Urothelium cell line (cell line): ENCODE results near the gene BRSK2.

ENCODE experiments used
- DNase-seq: peaks from one replicate; pipeline ENCODE4 v3.0.0; 2011; ENCODE audit warnings: low spot score, mixed read lengths
- FAIRE-seq: peaks from 2 replicates; lab custom pipeline; 2011; peaks lifted over from hg19 to GRCh38; lab: Jason Lieb, UNC

Gene BRSK2

GRCh38 chr11:1478011-1478410 lies 88.3 kb downstream of the BRSK2 start:
- DNase-seq (no peak), FAIRE-seq (no peak)

- FAIRE-seq = no peak
- no peak for DNase-seq
These were observed 88.8 kb downstream of the BRSK2 start for GRCh38 chr11:1478544-1478943.

- no peak for DNase-seq
- FAIRE-seq = no peak
These were observed 89.4 kb downstream of the BRSK2 start for GRCh38 chr11:1479006-1479677.

DNA sequence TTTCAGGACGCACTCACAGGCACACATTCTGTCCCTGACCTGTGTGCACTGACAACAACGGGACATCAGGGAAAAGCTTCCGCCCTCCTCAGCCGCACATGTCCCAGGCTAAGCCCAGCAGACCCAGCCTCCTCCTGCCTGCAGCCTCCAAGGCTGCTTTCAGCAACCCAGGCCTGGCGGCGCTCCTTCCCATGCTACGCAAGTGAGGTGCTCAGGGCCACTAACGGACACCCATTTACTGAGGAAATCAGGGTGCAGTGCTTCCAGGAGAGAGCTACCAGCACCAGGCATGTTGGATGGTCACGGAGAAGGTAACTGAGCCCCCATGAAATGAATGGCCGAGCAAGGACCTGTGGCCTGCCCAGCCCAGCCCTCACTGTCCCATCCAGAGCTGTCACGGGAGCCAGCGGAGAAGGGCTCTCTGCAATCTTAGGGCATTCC lies 90.0 kb downstream of the BRSK2 start:
- FAIRE-seq = no peak

DNA sequence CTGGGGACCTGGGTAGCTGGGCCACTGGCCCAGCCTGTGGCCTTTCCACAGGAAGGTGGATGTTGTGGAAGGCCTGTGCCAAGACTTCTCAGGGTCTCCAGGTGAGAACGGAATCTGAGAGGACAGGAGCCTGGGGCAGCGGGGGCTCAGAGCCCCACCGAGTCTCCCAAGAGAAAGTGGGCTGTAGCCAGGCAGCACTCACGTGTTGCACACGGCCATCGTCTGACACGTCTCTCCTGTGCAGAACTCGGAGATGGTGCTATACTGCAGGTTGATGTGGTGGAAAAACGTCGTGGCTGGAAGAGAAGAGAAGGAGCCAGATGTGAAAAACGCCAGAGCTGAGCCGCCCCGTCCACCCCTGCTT lies 90.4 kb downstream of the BRSK2 start:
- FAIRE-seq (no peak), DNase-seq (no peak)

More for the DNA sequence above, 90.0 kb downstream of the BRSK2 start:
- no peak for DNase-seq

- no peak for FAIRE-seq
- no peak for DNase-seq
These were observed 91.1 kb downstream of the BRSK2 start for GRCh38 chr11:1480555-1481482.

DNA sequence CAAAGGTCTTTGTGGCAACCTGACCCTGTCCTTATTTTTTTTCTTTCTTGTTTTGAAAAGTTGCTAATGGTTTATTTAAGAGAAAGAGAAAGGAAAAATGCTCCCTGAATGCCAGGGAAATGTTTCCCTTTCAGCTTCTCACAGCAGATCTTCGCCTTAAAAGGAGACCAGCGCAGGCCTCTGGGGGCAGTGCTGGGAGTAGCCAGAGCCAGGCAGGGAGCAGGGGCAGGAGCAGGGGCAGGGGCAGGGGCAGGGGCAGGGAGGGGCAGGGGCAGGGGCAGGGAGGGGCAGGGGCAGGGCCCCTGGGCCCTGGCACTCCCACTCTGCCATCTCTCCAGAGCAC lies 91.7 kb downstream of the BRSK2 start:
- FAIRE-seq (no peak), DNase-seq (no peak)

DNA sequence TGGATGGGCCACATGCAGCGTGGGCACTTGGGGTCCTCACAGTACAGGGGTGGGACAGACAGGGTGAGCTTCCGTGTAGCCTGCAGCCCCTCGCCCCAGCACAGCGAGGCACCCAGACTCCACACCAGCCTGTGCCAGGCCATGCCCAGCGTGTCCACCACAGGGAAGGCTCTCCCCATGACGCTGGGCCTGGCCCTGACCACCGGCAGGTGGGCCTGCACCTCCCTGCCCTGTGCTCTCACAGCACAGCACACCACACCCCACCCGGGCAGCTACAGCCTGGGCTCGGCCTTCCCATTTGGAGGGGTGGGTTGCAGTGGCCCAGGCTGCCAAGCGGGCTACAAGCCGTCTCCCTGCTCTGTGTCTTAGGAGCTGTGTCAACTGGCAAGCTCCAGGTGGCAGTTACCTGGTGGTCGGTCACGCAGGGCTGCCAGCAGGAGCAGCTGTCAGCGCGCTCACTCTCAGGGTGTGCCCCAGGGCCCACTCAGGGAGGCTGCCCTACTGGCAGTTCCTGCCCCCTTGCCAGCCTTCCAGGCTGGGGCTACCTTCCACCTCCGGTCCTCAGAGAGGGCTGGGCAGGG lies 92.2 kb downstream of the BRSK2 start:
- FAIRE-seq = no peak

DNA sequence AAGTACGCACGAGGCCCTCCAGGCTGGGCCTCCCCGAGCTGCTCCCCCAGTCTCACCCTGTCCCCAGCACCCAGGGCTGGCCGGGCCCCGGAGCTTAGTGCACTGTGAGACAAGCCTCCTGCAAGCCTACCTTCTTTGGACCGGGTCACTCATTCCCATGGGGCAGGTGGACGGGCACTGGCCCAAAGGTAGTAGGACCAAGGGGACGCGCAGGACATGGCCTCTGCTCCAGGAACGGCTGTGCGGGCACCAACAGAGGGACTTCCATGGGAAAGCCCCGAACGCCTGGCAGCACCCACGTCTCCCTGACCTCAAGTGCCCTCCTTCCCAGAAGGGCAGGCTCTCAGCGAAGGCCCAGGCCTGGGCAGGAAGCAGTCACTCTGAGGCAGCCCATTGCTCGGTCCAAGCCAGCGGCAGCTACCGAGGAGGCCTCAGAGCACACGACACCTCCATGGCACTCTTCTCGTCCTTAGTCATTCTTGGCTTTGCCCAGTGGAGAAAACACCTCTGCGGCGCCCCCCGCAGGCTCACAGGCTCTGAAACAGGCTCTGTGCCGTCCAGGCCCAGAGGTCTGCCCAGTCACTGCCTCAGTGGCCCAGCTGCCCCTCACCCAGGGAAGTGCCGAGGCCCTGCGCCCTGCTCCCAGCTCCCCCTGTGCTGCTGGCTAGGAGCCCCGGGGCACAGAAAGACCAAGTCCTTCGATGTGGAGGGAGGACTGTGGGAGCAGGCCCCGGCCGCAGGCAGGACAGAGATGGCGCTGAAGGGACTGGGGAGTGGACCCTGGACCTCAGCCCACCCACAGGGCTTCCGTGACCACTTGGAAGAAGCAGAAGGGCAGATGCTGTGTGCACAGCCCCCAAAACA lies 93.1 kb downstream of the BRSK2 start:
- DNase-seq (no peak), FAIRE-seq (no peak)

More for the DNA sequence above, 92.2 kb downstream of the BRSK2 start:
- no peak for DNase-seq

- DNase-seq (no peak), FAIRE-seq (no peak)
These were observed 93.8 kb downstream of the BRSK2 start for GRCh38 chr11:1483445-1483961.

GRCh38 chr11:1484061-1484671 lies 94.4 kb downstream of the BRSK2 start:
- DNase-seq (no peak), FAIRE-seq (no peak)

DNA sequence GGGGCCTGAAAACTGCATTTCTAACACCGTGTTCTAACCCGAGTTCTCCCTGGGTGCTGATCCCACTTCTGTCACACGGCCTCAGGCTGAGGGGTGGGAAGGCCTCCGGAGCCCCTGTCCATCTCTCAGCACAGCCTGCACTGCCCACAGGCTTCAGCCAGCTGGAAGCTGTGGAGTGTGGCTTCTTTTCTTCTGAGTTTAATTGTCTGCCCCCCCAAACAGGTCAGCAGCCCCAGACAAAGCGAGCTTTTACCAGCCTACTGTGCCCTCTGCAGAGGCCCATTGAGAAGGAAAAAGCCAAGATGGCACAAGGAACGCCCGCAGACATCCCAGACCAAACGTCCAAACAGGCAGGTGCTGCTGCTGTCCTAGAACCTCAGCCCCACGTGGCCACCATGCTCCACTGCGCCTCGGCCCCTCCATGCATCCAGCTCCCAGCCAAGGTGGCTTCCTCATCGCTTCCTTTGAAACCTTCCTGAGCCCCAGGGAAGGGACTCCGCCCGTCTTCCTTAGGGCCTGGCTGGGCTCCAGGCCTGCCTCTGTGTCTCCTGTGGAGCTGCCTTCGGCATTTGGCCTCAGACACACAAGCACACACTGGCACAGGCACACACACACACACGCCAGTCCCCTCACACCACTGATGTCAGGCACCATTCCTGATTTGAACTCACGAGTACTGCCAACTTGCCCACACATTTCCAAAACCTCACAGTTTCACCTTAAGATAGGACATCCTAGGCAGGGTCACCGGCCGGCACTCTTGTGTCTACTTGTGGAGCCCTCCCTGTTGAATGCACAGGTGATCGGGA lies 95.2 kb downstream of the BRSK2 start:
- DNase-seq (peak; percentile 7), FAIRE-seq (no peak)

DNA sequence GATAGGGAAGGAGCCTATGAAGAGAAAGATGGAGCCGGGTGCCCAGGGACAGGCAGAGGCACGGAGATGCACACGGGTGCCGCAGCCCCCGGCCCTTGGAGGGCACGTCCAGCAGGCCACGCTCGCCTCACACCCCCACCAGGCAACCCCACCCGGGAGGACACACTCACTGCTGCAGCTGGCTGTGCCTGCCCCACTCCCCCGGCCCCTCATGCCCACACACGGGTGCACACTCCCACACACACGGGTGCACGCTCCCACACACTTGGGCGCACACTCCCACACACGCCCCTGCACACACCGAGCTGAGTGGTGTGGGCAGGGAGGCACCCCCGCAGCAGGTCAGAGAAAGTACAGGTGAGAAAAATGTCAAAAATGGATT lies 95.8 kb downstream of the BRSK2 start:
- DNase-seq (no peak), FAIRE-seq (no peak)

DNA sequence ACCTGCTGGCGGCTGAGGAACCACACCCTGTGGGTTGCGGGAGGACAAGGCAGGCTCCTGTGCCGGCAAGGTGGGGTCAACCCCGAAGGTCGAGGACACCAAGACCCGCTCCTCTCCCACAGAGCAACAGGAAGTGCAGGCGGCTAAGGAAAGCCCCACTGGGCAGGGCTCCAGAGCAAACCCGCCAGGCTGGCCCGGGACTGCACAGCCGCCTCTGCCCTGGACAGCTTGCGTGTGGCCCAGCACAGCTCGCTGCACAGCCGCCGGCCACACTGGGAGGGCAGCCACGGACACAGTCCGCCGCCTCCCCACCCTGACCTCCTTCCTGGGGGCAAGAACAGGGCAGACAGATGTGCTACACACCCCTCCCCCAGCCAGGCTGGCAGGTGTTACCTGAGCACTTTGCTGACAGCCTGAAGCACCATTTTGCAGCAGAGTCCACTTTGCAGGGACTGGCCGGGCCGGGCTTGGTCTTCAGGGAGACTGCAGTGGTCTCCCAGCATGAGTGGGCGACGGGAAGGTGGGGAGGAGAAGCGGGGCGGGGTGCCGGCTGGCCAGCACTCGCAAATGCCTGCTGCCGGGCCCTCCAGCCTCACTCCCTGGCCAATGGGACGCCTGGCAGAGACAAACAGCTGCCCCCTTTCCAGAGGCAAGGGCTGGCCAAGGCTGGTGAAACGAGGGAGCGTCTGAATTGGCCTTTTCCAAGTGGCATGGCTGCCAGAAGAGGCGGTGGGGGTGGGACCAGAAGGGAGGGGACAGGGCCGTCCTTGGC lies 96.5 kb downstream of the BRSK2 start, which contains the start of gene MOB2:
Gene MOB2, minus strand, starts transcription at position 726 of the 772 bp plus-strand sequence. Its CDS starts 223 bp downstream, at position 503.
- no peak for DNase-seq
- FAIRE-seq = no peak

DNA sequence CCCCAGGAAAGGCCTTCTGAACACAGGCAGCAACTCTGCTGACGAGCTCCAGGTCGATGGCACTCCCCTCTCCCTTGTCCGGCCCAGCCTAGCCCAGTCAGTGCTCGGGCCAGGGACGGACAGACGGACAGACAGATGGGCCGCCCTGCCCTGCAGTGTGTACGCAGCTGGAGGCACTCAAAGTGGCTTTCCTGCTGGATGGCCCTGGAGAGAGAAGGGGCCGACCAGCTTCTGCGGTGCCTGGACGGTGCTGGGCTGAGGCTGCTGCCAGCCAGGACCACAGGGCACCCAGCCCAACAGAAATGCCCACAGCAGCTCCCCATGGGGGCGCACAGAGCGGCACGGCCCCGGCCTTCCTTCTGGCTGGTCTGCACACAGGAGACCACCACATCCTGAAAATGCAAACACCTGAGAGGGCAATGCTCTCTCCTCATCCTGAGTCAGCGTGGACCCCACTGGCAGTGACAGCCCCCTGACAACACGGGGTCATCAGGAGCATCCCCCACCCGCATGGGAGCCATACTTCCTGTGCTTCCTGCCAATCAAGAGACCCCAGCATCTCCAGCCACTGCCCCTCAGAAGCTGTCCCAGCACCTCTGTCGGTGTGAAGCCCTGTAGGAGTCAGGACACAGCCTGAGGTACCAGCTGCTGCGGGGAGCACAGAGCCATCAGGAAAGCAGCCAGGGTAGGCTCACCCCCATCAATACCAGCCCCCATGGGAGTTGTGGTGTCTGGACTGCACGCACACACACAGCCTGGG lies 97.5 kb downstream of the BRSK2 start:
- FAIRE-seq (no peak), DNase-seq (no peak)

- FAIRE-seq = no peak
These were observed 98.3 kb downstream of the BRSK2 start for GRCh38 chr11:1487851-1488574.

DNA sequence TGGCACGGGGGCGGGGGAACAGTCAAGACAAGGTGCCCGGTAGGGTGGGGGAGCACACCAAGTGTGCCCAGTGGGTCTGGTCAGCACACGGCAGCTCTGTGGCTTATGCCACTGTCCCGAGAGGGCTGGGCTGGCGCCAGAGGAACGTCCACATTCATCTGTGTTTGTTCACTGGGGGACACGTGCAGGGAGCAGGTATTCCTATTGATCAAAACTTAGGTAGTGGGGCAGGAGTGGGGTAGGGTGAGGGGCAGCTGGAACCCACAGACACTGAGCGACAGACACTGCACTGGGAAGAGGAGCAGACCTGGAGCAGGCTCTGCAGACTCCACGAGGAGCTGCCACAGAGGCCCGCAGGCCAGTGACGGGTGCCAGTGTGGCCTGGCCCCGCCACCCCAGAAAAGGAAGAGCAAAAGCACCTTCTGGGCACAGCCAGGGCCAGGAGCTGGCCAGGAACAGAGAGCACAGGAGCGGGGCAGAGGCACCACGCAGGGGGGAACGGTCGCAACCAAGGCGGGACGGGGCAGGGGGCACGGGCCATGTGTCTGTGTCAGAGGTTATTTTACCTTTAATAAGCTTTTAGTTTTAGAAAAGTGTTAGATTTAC lies 98.9 kb downstream of the BRSK2 start:
- FAIRE-seq = no peak
- no peak for DNase-seq

More at GRCh38 chr11:1487851-1488574, 98.3 kb downstream of the BRSK2 start:
- no peak for DNase-seq
